GM12892 (cell line): ENCODE measurements around the gene CYP4F11.

Source experiments
- POLR2A ChIP-seq: IDR thresholded peaks from 2 replicates; pipeline ENCODE4 v1.6.1; 2011; ENCODE audit warnings: low read depth, low read length, control low read depth
- POLR2AphosphoS5 ChIP-seq: IDR thresholded peaks from 2 replicates; pipeline ENCODE4 v1.6.1; 2011; ENCODE audit warnings: low read depth, low read length, control low read depth

GRCh38 chr19:15913384-15913783, 20.9 kb downstream of the CYP4F11 start:
- TF ChIP-seq POLR2AphosphoS5 (no peak), POLR2A (no peak)
